CD4-positive, CD25-positive, alpha-beta regulatory T cell (primary cell): Measurements from ENCODE around the gene RIN3. TPM values are rescaled to one million over a fixed set of nuclear protein-coding genes. Genes with fewer than 3 reads are reported as not detected.

Experiments used
- ATAC-seq, 2 donors: fragments of 150-1000 bp; cut with Tn5 transposase; one replicate each; pipeline ENCODE4 v1.10.0; 2021; ENCODE audit warnings: low read depth in 2 of 2, moderate number of reproducible peaks in 2 of 2, moderate library complexity in 1 of 2
- DNase-seq, 3 donors: peaks; one replicate each; pipeline versions ENCODE4 v3.0.0 to v3.0.0-alpha.2; 2012 to 2022; ENCODE audit warnings: mixed read lengths in 1 of 3
- H3K27ac ChIP-seq: one replicate; pipeline ENCODE4 v1.7.0; 2013; ENCODE audit warnings: mild to moderate bottlenecking, low read length; ENCODE audit not compliant: insufficient read depth, poor library complexity, severe bottlenecking
- H3K27me3 ChIP-seq: one replicate; pipeline ENCODE4 v1.7.0; 2013; ENCODE audit warnings: low read length; ENCODE audit not compliant: control insufficient read depth, insufficient read depth
- H3K36me3 ChIP-seq: one replicate; pipeline ENCODE4 v1.7.0; 2013; ENCODE audit warnings: mild to moderate bottlenecking, low read length, moderate library complexity; ENCODE audit not compliant: control insufficient read depth, insufficient read depth
- H3K4me1 ChIP-seq: 2 replicates; pipeline ENCODE4 v1.7.0; 2013; ENCODE audit warnings: mild to moderate bottlenecking, low read length; ENCODE audit not compliant: insufficient read depth, control insufficient read depth, poor library complexity, severe bottlenecking
- H3K4me3 ChIP-seq: one replicate; pipeline ENCODE4 v1.7.0; 2013; ENCODE audit warnings: low read depth, mild to moderate bottlenecking, low read length, moderate library complexity
- H3K9me3 ChIP-seq, 2 experiments: 1 replicate in 1 of 2; 2 replicates in 1 of 2; pipeline ENCODE4 v1.7.0; 2013; ENCODE audit warnings: low read length in 2 of 2, mild to moderate bottlenecking in 1 of 2, moderate library complexity in 1 of 2; ENCODE audit not compliant: control insufficient read depth in 2 of 2
- H3K27ac Mint-ChIP-seq, 3 donors: one replicate each; pipeline ENCODE4 v1.8.0; 2020 to 2022; ENCODE audit warnings: mild to moderate bottlenecking in 3 of 3, mixed read lengths in 3 of 3, moderate library complexity in 2 of 3
- H3K27me3 Mint-ChIP-seq: one replicate; pipeline ENCODE4 v1.8.0; 2022; ENCODE audit warnings: mild to moderate bottlenecking, mixed read lengths
- H3K36me3 Mint-ChIP-seq: one replicate; pipeline ENCODE4 v1.8.0; 2020; ENCODE audit warnings: mixed read lengths
- H3K4me1 Mint-ChIP-seq, 4 donors: one replicate each; pipeline ENCODE4 v1.8.0; 2020 to 2022; ENCODE audit warnings: mixed read lengths in 4 of 4, mild to moderate bottlenecking in 1 of 4
- H3K4me3 Mint-ChIP-seq, 4 donors: one replicate each; pipeline ENCODE4 v1.8.0; 2020 to 2022; ENCODE audit warnings: mild to moderate bottlenecking in 4 of 4, mixed read lengths in 4 of 4, moderate library complexity in 3 of 4
- H3K9me3 Mint-ChIP-seq, 7 donors: one replicate each; pipeline ENCODE4 v1.8.0; 2020 to 2022; ENCODE audit warnings: mixed read lengths in 7 of 7, mild to moderate bottlenecking in 3 of 7, moderate library complexity in 2 of 7
- polyA plus RNA-seq, 4 donors: library from polyadenylated mRNA; unstranded; fragments of 300-500 nt; fragmentation: Illumina TruSeq; gene quantifications; one replicate each; pipeline ENCODE4 v1.2.3, GENCODE V29; 2021
- total RNA-seq: library from RNA; stranded (reverse); gene quantifications from one replicate; pipeline ENCODE4 v1.2.3, GENCODE V29; 2022

The RIN3 gene
- total and polyA plus RNA-seq, 5 donors from 2014 or later = 21.0 to 120 (median 25.0) TPM

DNA sequence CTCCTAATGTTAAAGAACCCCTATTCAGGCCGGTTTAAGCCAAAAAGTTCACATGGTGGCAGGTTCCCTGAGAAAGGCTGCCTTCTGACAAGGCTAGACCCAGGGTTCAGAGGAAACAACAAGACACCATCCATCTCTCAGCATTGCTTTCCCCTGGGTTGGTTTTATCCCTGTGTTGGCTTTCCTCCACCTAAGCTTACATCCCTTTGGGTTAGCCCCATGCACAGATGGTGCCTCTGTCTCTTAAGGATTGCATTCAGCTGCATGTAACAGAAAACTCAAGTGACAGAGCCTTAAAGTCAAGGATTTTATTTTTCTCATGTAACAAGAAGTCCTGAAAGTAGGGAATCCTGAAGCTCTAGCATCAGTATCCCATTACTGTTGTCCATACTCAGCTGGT is 42.8 kb upstream of the RIN3 start:
- H3K4me3 Mint-ChIP-seq = no peak overlapping the region
- ATAC-seq (no peak), DNase-seq (no peak)
- no peaks in the 10 kb centered on the region for H3K4me1 ChIP-seq
- H3K4me1 Mint-ChIP-seq = no peaks in the 10 kb centered on the region
- H3K9me3 Mint-ChIP-seq = peaks cover 0 to 14% (median 6%) of the 10 kb centered on the region in 7 donors
- peaks cover 10% of the 10 kb centered on the region for H3K27me3 Mint-ChIP-seq
- no peak overlapping the region for H3K27ac ChIP-seq
- no peaks in the 10 kb centered on the region for H3K36me3 ChIP-seq
- peaks cover 11 to 13% of the 10 kb centered on the region in 2 experiments for H3K9me3 ChIP-seq
- no peak overlapping the region for H3K4me3 ChIP-seq
- no peaks in the 10 kb centered on the region for H3K27me3 ChIP-seq
- no peak overlapping the region for H3K27ac Mint-ChIP-seq
- H3K36me3 Mint-ChIP-seq = no peaks in the 10 kb centered on the region

DNA sequence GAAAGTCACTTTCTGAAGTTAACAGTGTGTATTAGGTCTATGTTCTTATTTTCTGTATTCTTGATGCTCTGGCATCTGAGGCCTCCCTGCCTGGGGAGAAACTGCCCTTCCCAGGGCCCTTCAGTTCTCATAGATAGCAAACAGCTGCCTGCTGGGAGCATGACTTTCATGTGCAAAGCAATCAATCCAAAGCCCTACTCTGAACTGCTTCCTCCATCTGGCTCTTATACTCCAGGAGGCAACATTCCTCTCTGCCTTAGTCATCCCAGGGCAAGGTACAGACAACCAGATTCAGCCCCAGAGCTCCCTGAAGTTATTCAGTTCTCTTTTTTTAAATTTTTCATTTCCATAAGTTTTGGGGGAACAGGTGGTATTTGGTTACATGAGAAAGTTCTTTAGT is 41.7 kb upstream of the RIN3 start:
- Histone ChIP-seq H3K27me3 (no peaks in the 10 kb centered on the region), H3K27ac (no peak overlapping the region), H3K36me3 (no peaks in the 10 kb centered on the region), H3K9me3 (peaks cover 5 to 8% of the 10 kb centered on the region in 2 experiments), H3K4me1 (no peaks in the 10 kb centered on the region), H3K4me3 (no peak overlapping the region)
- peaks cover 10% of the 10 kb centered on the region for H3K27me3 Mint-ChIP-seq
- no peaks in the 10 kb centered on the region for H3K4me1 Mint-ChIP-seq
- peaks cover 0 to 13% (median 5%) of the 10 kb centered on the region in 7 donors for H3K9me3 Mint-ChIP-seq
- H3K4me3 Mint-ChIP-seq = no peak overlapping the region
- ATAC-seq = no peak
- H3K27ac Mint-ChIP-seq = no peak overlapping the region
- H3K36me3 Mint-ChIP-seq = no peaks in the 10 kb centered on the region
- no peak for DNase-seq

DNA sequence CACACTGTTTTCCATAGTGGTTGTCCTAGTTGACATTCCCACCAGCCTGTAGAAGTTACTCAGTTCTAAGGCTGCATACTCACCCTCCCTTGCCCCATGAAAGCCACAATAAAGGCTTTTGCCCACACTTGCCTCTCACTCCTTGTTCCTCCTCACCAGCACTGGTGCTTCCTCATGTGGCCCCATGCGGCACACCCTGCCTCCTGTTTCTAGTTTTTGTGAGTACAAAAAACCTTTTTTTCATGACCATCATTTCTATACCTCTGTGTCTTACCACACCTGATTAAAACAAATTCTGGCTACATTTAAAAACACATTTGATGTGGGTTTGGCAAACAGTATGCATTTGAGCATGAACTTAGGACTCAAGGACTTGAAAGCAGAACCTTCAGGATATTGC is 40.7 kb upstream of the RIN3 start:
- peak overlapping the region in 1 of 3 donors; percentile 40 for H3K27ac Mint-ChIP-seq
- Histone ChIP-seq H3K27ac (no peak overlapping the region), H3K9me3 (no peaks in the 10 kb centered on the region), H3K4me3 (no peak overlapping the region), H3K36me3 (no peaks in the 10 kb centered on the region), H3K27me3 (no peaks in the 10 kb centered on the region), H3K4me1 (no peaks in the 10 kb centered on the region)
- H3K4me1 Mint-ChIP-seq = no peaks in the 10 kb centered on the region
- H3K36me3 Mint-ChIP-seq = no peaks in the 10 kb centered on the region
- no peak for DNase-seq
- H3K9me3 Mint-ChIP-seq = peaks cover 0 to 9% (median 1%) of the 10 kb centered on the region in 7 donors
- H3K4me3 Mint-ChIP-seq = no peak overlapping the region
- ATAC-seq = no peak
- peaks cover 10% of the 10 kb centered on the region for H3K27me3 Mint-ChIP-seq

DNA sequence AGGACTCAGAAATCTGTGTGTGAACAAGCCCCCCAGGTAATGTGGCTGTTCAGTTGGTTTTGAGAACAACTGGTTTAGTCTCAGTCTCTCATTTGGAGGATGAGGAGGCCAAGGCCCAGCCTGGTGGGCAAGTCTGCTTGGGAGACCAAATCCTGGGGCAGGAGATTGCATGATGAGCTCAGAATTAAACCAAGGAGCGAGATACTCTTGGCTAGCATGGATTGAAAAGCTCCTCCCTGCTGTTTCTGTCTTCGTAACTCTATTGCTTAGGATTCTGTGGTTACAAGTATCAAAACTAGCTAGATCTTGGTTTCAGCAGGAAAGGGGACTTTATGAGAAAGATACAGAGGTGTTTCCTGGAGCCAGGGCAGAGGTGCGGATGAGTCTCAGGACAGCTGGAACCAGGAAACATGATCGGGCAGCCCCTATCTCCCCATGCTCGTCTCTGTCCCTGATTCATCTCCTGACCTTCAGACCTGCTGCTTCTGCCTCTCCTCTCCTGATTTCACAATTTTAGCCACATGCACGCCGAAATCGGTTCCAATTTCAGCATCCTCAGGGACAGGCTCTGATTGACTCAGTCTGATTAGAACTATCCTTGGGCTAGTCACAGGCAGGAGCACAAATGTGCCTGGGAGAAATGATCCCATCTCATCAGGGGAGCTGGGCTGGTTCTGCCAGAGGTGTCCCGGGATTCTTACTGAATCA is 40.2 kb upstream of the RIN3 start:
- Histone ChIP-seq H3K4me1 (no peaks in the 10 kb centered on the region), H3K27ac (no peak overlapping the region), H3K27me3 (no peaks in the 10 kb centered on the region), H3K36me3 (no peaks in the 10 kb centered on the region), H3K9me3 (no peaks in the 10 kb centered on the region), H3K4me3 (no peak overlapping the region)
- Mint-ChIP-seq H3K4me1 (no peaks in the 10 kb centered on the region), H3K27me3 (peaks cover 11% of the 10 kb centered on the region), H3K4me3 (no peak overlapping the region), H3K9me3 (peaks cover 0 to 9% (median 1%) of the 10 kb centered on the region in 7 donors), H3K27ac (peak overlapping the region in 1 of 3 donors; percentile 12), H3K36me3 (no peaks in the 10 kb centered on the region)
- DNase-seq (no peak), ATAC-seq (no peak)

DNA sequence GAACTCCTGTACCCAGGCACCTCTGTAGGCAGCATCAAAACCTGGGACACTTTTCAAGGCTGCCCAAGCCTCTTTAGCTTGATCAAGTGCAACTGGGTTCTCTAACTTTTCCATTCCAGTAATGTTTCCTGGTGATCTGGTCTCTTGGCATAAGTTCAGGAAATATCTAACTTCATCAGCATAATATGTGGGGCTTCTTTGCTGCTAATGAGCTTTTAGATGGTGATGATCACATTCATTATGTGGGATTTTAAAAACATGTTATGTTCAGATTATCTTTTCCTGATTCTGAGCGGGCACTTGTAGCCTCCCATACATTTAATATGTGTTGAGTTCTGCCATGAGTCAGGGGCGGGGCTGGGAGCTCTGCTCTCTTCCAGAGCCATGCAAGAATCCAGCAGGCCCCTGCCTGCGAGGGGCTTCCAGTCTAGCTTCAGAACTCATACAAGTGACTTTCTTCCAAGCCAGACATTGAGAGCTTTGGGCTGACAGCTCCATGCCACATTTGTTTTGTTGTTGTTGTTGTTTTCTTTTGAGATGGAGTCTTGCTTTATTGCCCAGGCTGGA is 39.5 kb upstream of the RIN3 start:
- no peak for DNase-seq
- H3K27me3 Mint-ChIP-seq = peaks cover 17% of the 10 kb centered on the region
- no peak for ATAC-seq
- H3K9me3 Mint-ChIP-seq = peaks cover 0 to 5% (median 3%) of the 10 kb centered on the region in 7 donors
- no peak overlapping the region for H3K4me3 ChIP-seq
- no peak overlapping the region for H3K27ac Mint-ChIP-seq
- H3K4me3 Mint-ChIP-seq = no peak overlapping the region
- H3K27ac ChIP-seq = no peak overlapping the region
- H3K4me1 Mint-ChIP-seq = no peaks in the 10 kb centered on the region
- H3K9me3 ChIP-seq = no peaks in the 10 kb centered on the region
- H3K27me3 ChIP-seq = no peaks in the 10 kb centered on the region
- no peaks in the 10 kb centered on the region for H3K4me1 ChIP-seq
- H3K36me3 ChIP-seq = no peaks in the 10 kb centered on the region
- H3K36me3 Mint-ChIP-seq = peaks cover under 1% of the 10 kb centered on the region

DNA sequence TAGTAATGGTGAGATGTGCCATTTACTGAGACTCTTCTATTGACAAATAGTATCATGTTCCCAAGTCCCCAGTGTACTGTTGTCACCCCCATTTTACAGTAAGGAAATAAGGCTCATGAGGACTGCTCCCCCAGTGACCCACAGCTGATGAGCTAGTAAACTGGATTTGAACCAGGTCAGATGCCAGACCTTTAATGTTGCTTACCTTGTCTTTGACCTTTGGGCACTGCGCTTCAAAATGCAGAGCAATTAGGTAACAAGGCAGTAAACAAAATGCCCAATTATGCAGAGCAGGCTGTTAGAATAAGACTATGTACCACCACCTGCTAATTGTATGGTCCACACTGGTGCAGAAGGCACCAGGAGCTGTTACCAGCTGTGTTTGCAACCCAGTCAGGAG is 38.5 kb upstream of the RIN3 start:
- no peak overlapping the region for H3K4me3 Mint-ChIP-seq
- DNase-seq = no peak
- peaks cover 26% of the 10 kb centered on the region for H3K27me3 Mint-ChIP-seq
- no peaks in the 10 kb centered on the region for H3K36me3 ChIP-seq
- no peaks in the 10 kb centered on the region for H3K4me1 ChIP-seq
- peaks cover 4% of the 10 kb centered on the region for H3K36me3 Mint-ChIP-seq
- H3K27ac ChIP-seq = no peak overlapping the region
- H3K4me3 ChIP-seq = no peak overlapping the region
- no peaks in the 10 kb centered on the region for H3K27me3 ChIP-seq
- H3K4me1 Mint-ChIP-seq = no peaks in the 10 kb centered on the region
- H3K9me3 ChIP-seq = no peaks in the 10 kb centered on the region
- no peak for ATAC-seq
- peaks cover 0 to 5% (median 3%) of the 10 kb centered on the region in 7 donors for H3K9me3 Mint-ChIP-seq
- H3K27ac Mint-ChIP-seq = no peak overlapping the region

DNA sequence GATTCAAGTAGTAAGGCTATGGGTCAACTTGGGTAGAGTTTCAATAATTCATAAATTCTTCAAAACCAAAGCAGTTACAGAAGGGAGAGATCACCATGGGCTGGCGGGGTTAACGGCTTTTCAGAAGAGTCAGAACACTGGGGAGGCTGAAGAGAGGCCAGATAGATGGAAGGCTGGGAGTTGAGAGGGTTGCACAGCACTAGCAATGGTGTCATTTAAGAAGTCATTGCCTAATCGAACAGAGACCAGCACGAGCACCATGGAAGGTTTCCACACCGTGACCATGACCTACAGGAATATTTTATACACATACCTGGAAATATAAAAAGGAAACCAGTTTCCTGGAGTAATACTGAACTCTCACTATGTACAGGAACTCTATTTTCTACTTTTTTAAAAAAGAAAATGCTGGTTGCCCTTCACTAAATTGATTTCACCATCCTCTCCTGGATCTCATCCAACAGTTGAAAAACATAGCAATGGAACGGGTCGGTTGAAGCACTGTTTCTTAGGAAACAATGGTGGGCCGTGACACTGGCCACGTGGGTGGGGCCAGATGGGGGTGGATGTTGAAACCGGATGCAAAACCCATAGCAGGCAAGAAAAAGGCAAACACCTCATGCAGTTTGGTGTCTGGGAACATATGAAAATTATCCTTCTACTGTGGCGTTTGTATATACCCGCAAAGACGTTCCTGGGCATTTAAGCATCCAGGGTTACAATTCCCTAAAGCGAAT is 38.0 kb upstream of the RIN3 start:
- Mint-ChIP-seq H3K4me3 (no peak overlapping the region), H3K36me3 (peaks cover 4% of the 10 kb centered on the region), H3K27ac (no peak overlapping the region), H3K4me1 (no peaks in the 10 kb centered on the region), H3K9me3 (peaks cover 0 to 5% (median 3%) of the 10 kb centered on the region in 7 donors), H3K27me3 (peaks cover 29% of the 10 kb centered on the region)
- no peaks in the 10 kb centered on the region for H3K9me3 ChIP-seq
- no peaks in the 10 kb centered on the region for H3K4me1 ChIP-seq
- H3K4me3 ChIP-seq = no peak overlapping the region
- DNase-seq (no peak), ATAC-seq (no peak)
- no peak overlapping the region for H3K27ac ChIP-seq
- no peaks in the 10 kb centered on the region for H3K36me3 ChIP-seq
- H3K27me3 ChIP-seq = no peaks in the 10 kb centered on the region
